Tibial nerve (tissue), 4 donors: Measurements from ENCODE around the gene EFNA4.

Source experiments
- CTCF ChIP-seq, 5 experiments: fragments of 200-600 bp in 3 of 5; fragments of 450-650 bp in 2 of 5; sonication (generic) in 3 of 5; IDR thresholded peaks; one replicate each; pipeline ENCODE4 v1.5.1; 2016 to 2019; ENCODE audit warnings: antibody characterized with exemption in 5 of 5, mild to moderate bottlenecking in 3 of 5, moderate library complexity in 2 of 5
- EP300 ChIP-seq, 2 donors: sonication (generic); formaldehyde crosslinking; IDR thresholded peaks; one replicate each; pipeline ENCODE4 v1.6.1; 2017; ENCODE audit warnings: antibody characterized with exemption in 2 of 2, mild to moderate bottlenecking in 1 of 2

- no peak for TF ChIP-seq CTCF (IDR thresholded peaks at IDR 0.05)
- no peak for TF ChIP-seq EP300 (IDR thresholded peaks at IDR 0.05)
These were observed 23.0 kb upstream of the EFNA4 start for GRCh38 chr1:155040358-155041093.
